GM21360 (cell line): ENCODE data around the gene TEDC1.
"Not testable (repeated sequence)": the region's sequence is repeated elsewhere in the genome, so short reads cannot be mapped to it uniquely, and the experiment has no call there.

Source experiments
- ATAC-seq: cut with Tn5 transposase; IDR thresholded peaks from one replicate; pipeline ENCODE4 v1.9.1; 2021; ENCODE audit warnings: mild to moderate bottlenecking, moderate library complexity; ENCODE audit not compliant: unreplicated experiment

The TEDC1 gene

GRCh38 chr14:105536051-105536450 is 45.0 kb downstream of the TEDC1 start:
- ATAC-seq: no peak

GRCh38 chr14:105536691-105537579 is 45.9 kb downstream of the TEDC1 start:
- ATAC-seq: no peak

- no peak for ATAC-seq
Observed at GRCh38 chr14:105537580-105538474, 46.8 kb downstream of the TEDC1 start.

- no peak for ATAC-seq
Observed at GRCh38 chr14:105538481-105539049, 47.5 kb downstream of the TEDC1 start.

GRCh38 chr14:105540811-105541210 is 49.8 kb downstream of the TEDC1 start:
- ATAC-seq: no peak

- no peak for ATAC-seq
Observed at GRCh38 chr14:105541218-105541875, 50.3 kb downstream of the TEDC1 start.

- not testable (repeated sequence) for ATAC-seq
Observed at GRCh38 chr14:105545676-105546075, 54.6 kb downstream of the TEDC1 start.

- not testable (repeated sequence) for ATAC-seq
Observed at GRCh38 chr14:105546410-105546809, 55.4 kb downstream of the TEDC1 start.

- ATAC-seq: not testable (repeated sequence)
Observed at GRCh38 chr14:105547072-105547471, 56.0 kb downstream of the TEDC1 start.

GRCh38 chr14:105547741-105548169 is 56.7 kb downstream of the TEDC1 start:
- no peak for ATAC-seq
